CD4-positive, alpha-beta T cell (primary cell): Measurements from ENCODE around the gene PTGDR2. TPM values are rescaled to one million over a fixed set of nuclear protein-coding genes. Genes with fewer than 3 reads are reported as not detected.

ENCODE experiments used
- ATAC-seq: fragments of 200-7000 bp; cut with Tn5 transposase; one replicate; pipeline ENCODE4 v1.10.0; 2022; ENCODE audit warnings: mild to moderate bottlenecking; ENCODE audit not compliant: poor library complexity
- CTCF ChIA-PET: fragments of 350-600 bp; sonication (Branson Sonifier 250); formaldehyde crosslinking; loops from one replicate; lab custom pipeline; 2021; ENCODE audit warnings: antibody characterized with exemption, inconsistent platforms; lab: Charles Lee
- POLR2A ChIA-PET: fragments of 350-600 bp; sonication (Branson Sonifier 250); formaldehyde crosslinking; loops from one replicate; lab custom pipeline; 2021; ENCODE audit warnings: antibody characterized with exemption, inconsistent platforms; lab: Charles Lee
- DNase-seq, 14 experiments: peaks; one replicate each; pipeline ENCODE4 v3.0.0-alpha.2; 2013 to 2020; ENCODE audit warnings: mixed read lengths in 2 of 14
- H3K27ac ChIP-seq, 2 donors: one replicate each; pipeline versions ENCODE4 v1.5.1 to v1.7.0; 2013; ENCODE audit warnings: low read length in 2 of 2, low read depth in 1 of 2, mild to moderate bottlenecking in 1 of 2
- H3K27me3 ChIP-seq, 2 experiments: 1 replicate in 1 of 2; 2 replicates in 1 of 2; pipeline versions ENCODE4 v1.6.1 to v1.7.0; 2013; ENCODE audit warnings: low read length in 2 of 2, control low read depth in 1 of 2, mild to moderate bottlenecking in 1 of 2, moderate library complexity in 1 of 2; ENCODE audit not compliant: insufficient read depth in 2 of 2, control insufficient read depth in 1 of 2
- H3K36me3 ChIP-seq: one replicate; pipeline ENCODE4 v1.6.1; 2013; ENCODE audit warnings: low read length, control low read depth; ENCODE audit not compliant: insufficient read depth
- H3K4me1 ChIP-seq: one replicate; pipeline ENCODE4 v1.6.1; 2013; ENCODE audit warnings: low read length, control low read depth; ENCODE audit not compliant: insufficient read depth
- H3K4me3 ChIP-seq: one replicate; pipeline ENCODE4 v1.5.1; 2013; ENCODE audit warnings: mild to moderate bottlenecking, low read length, moderate library complexity
- H3K9me3 ChIP-seq, 2 experiments: 1 replicate in 1 of 2; 2 replicates in 1 of 2; pipeline versions ENCODE4 v1.6.1 to v1.7.0; 2013; ENCODE audit warnings: low read length in 2 of 2, mild to moderate bottlenecking in 2 of 2, control low read depth in 1 of 2, moderate library complexity in 1 of 2; ENCODE audit not compliant: control insufficient read depth in 1 of 2, insufficient read depth in 1 of 2
- H3K27ac Mint-ChIP-seq: one replicate; pipeline ENCODE4 v1.8.0; 2020; ENCODE audit warnings: mixed read lengths
- H3K27me3 Mint-ChIP-seq: one replicate; pipeline ENCODE4 v1.8.0; 2021; ENCODE audit warnings: mixed read lengths
- H3K36me3 Mint-ChIP-seq: one replicate; pipeline ENCODE4 v1.8.0; 2021; ENCODE audit warnings: low read depth, mixed read lengths
- H3K4me1 Mint-ChIP-seq: one replicate; pipeline ENCODE4 v1.8.0; 2021; ENCODE audit warnings: low read depth, mixed read lengths
- H3K4me3 Mint-ChIP-seq: one replicate; pipeline ENCODE4 v1.8.0; 2020; ENCODE audit warnings: mild to moderate bottlenecking, mixed read lengths
- H3K9me3 Mint-ChIP-seq: one replicate; pipeline ENCODE4 v1.8.0; 2020; ENCODE audit warnings: mixed read lengths
- intact Hi-C, 2 experiments: fragments of 100-400 bp; cut with DNase I in 1 of 2; cut with micrococcal nuclease in 1 of 2; formaldehyde crosslinking; loops; one replicate each; pipeline versions ENCODE4 v1.15.1 to v1.9.0; 2023 to 2025; cut with DNase I, micrococcal nuclease
- total RNA-seq, 174 experiments: library from RNA in 2 of 174; stranded (reverse) in 2 of 174; gene quantifications; one replicate each; pipeline ENCODE4 v1.2.3 and lab custom pipeline; 2021 to 2026
- TF ChIP-seq, protein P1 (sequence below): fragments of 200-600 bp; IDR thresholded peaks from one replicate; pipeline ENCODE4 v1.8.0; 2022; ENCODE audit warnings: antibody characterized with exemption, mild to moderate bottlenecking

Gene PTGDR2
- total RNA-seq, 2 experiments from 2014 or later, result 0.36 TPM

DNA sequence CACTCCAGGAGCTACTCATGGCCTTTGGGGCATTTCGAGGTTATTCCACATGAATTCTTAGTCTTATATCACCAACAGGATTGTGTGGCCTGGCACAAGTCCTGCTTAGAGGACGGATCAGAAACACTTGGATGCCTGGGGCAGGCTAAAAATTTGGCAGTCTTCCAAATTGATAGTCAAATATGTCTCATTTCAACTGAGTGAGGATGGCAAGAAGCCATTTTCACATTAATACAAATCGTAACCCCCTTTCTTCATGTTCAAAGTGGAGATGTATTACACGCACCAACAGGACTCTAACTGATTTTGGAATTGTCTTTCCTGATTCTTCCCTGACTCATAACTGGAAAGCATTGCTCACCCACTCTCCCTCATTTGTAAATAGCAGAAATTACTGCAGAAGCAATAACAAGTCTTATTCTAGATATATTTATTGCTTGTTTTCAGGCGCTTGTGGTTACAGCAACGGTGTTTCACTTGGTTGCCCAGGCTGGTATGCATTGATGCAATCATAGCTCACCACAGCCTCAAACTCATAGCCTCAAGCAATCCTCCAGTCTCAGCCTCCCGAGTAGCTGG lies 24.2 kb downstream of the PTGDR2 start:
- ATAC-seq, result no peak
- H3K27ac Mint-ChIP-seq, result no peak overlapping the region
- intact Hi-C loops, result loop anchor here (1.0 to 2.0 kb wide), 6 partner anchors 56 to 557 kb away; no protein-coding TSS in a partner anchor
- no peaks in the 10 kb centered on the region for H3K4me1 Mint-ChIP-seq
- peaks cover 0 to 3% of the 10 kb centered on the region in 2 experiments for H3K27me3 ChIP-seq
- ChIA-PET POLR2A (interaction anchor here (0.9 to 1.0 kb wide), 2 partner anchors 56 to 80 kb away, joined by 4 to 5 read pairs; no protein-coding TSS in a partner anchor), CTCF (interaction anchor here (0.7 to 2.3 kb wide), 18 partner anchors 11 to 562 kb away, joined by 3 to 25 read pairs (median 5); no protein-coding TSS in a partner anchor)
- no peak overlapping the region for H3K27ac ChIP-seq
- H3K9me3 Mint-ChIP-seq, result no peaks in the 10 kb centered on the region
- H3K4me1 ChIP-seq, result peaks cover 5% of the 10 kb centered on the region
- no peaks in the 10 kb centered on the region for H3K36me3 Mint-ChIP-seq
- H3K9me3 ChIP-seq, result no peaks in the 10 kb centered on the region
- peaks cover 17% of the 10 kb centered on the region for H3K27me3 Mint-ChIP-seq
- DNase-seq, result no peak
- no peak overlapping the region for H3K4me3 Mint-ChIP-seq
- no peaks in the 10 kb centered on the region for H3K36me3 ChIP-seq
- no peak overlapping the region for H3K4me3 ChIP-seq
- TF ChIP-seq, protein P1, sequence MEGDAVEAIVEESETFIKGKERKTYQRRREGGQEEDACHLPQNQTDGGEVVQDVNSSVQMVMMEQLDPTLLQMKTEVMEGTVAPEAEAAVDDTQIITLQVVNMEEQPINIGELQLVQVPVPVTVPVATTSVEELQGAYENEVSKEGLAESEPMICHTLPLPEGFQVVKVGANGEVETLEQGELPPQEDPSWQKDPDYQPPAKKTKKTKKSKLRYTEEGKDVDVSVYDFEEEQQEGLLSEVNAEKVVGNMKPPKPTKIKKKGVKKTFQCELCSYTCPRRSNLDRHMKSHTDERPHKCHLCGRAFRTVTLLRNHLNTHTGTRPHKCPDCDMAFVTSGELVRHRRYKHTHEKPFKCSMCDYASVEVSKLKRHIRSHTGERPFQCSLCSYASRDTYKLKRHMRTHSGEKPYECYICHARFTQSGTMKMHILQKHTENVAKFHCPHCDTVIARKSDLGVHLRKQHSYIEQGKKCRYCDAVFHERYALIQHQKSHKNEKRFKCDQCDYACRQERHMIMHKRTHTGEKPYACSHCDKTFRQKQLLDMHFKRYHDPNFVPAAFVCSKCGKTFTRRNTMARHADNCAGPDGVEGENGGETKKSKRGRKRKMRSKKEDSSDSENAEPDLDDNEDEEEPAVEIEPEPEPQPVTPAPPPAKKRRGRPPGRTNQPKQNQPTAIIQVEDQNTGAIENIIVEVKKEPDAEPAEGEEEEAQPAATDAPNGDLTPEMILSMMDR, result no peak

DNA sequence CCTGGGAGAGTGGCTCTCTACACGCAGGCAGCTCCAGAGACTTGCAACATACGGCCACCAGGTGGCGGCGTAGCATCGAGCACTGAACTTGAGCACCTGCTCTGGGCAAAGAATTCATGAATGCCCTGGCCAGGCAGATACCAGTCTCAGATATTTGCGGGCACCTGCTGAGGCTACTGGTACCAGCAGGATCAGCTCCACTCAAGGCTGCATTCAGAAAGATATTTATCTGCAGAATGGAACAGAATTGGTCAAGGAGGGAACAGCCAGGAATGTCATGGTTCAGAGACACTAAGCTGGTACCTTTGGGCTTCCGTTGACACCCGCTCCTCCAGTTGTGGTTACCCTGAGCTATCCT lies 24.6 kb downstream of the PTGDR2 start:
- ATAC-seq (peak; percentile 94), DNase-seq (peak; percentile 68 to 89 (median 76))
- no peaks in the 10 kb centered on the region for H3K9me3 ChIP-seq
- ChIA-PET CTCF (interaction anchor here (0.6 to 2.3 kb wide), 26 partner anchors 10 to 686 kb away, joined by 3 to 25 read pairs (median 4); no protein-coding TSS in a partner anchor), POLR2A (interaction anchor here (0.9 to 1.3 kb wide), 3 partner anchors 56 to 253 kb away, joined by 3 to 5 read pairs (median 4); no protein-coding TSS in a partner anchor)
- H3K27ac Mint-ChIP-seq, result no peak overlapping the region
- H3K9me3 Mint-ChIP-seq, result no peaks in the 10 kb centered on the region
- no peak overlapping the region for H3K4me3 Mint-ChIP-seq
- H3K4me1 Mint-ChIP-seq, result no peaks in the 10 kb centered on the region
- TF ChIP-seq, protein P1, result peak; percentile 90
- peaks cover 0 to 3% of the 10 kb centered on the region in 2 experiments for H3K27me3 ChIP-seq
- H3K4me3 ChIP-seq, result peak overlapping the region; percentile 19
- H3K27me3 Mint-ChIP-seq, result peaks cover 17% of the 10 kb centered on the region
- H3K36me3 ChIP-seq, result no peaks in the 10 kb centered on the region
- intact Hi-C loops, result loop anchor here (1.0 to 2.0 kb wide), 6 partner anchors 56 to 558 kb away; no protein-coding TSS in a partner anchor
- no peaks in the 10 kb centered on the region for H3K36me3 Mint-ChIP-seq
- H3K27ac ChIP-seq, result no peak overlapping the region
- peaks cover 5% of the 10 kb centered on the region for H3K4me1 ChIP-seq

DNA sequence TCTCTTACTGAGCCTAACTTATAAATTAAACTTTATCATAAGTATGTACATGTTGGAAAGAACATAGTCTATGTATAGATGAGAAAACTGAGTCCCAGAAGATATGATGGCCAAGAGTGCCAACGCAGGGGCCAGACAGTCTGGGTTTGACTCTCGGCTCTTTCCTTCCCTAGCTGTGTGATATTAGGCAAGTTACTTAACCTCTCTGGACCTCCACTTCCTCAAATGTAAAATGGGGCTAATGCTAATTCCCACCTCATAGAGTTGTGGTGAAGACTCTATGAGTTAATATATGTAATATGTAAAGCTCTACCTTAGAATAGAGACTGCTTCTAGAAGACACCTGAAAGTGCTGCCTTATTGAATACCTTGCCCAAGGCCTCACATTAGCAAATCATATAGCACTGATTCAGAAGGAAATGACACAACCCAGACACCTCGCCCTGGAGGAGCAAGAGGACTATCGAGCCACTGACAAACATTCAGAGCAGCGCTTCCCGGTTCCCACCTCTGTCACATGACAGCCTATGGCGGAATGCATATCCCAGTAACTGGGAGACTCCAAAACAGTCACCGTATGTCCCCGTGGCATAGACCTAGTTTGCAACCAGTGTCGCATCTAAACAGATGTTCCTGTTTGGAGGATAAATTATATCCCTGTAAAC lies 25.1 kb downstream of the PTGDR2 start:
- H3K4me1 ChIP-seq, result peaks cover 5% of the 10 kb centered on the region
- H3K4me3 Mint-ChIP-seq, result no peak overlapping the region
- no peak overlapping the region for H3K27ac ChIP-seq
- POLR2A ChIA-PET, result interaction anchor here (0.7 to 1.3 kb wide), 4 partner anchors 57 to 298 kb away, joined by 3 to 5 read pairs (median 4); no protein-coding TSS in a partner anchor
- TF ChIP-seq, protein P1, result no peak
- DNase-seq (no peak), ATAC-seq (no peak)
- H3K4me3 ChIP-seq, result peak overlapping the region; percentile 19
- H3K4me1 Mint-ChIP-seq, result no peaks in the 10 kb centered on the region
- H3K27me3 ChIP-seq, result peaks cover 0 to 3% of the 10 kb centered on the region in 2 experiments
- no peaks in the 10 kb centered on the region for H3K36me3 Mint-ChIP-seq
- H3K9me3 ChIP-seq, result no peaks in the 10 kb centered on the region
- CTCF ChIA-PET, result interaction anchor here (0.6 to 2.3 kb wide), 25 partner anchors 10 to 686 kb away, joined by 3 to 25 read pairs (median 4); no protein-coding TSS in a partner anchor
- H3K27me3 Mint-ChIP-seq, result peaks cover 17% of the 10 kb centered on the region
- H3K9me3 Mint-ChIP-seq, result no peaks in the 10 kb centered on the region
- H3K36me3 ChIP-seq, result no peaks in the 10 kb centered on the region
- no peak overlapping the region for H3K27ac Mint-ChIP-seq
- intact Hi-C loops, result loop anchor here (1.0 to 2.0 kb wide), 6 partner anchors 57 to 558 kb away; no protein-coding TSS in a partner anchor
